Neural cell (in vitro differentiated cells): ENCODE results near the gene SLC25A34.

ENCODE experiments used
- EP300 ChIP-seq: fragments of 450-650 bp; conservative IDR thresholded peaks from 2 replicates; pipeline ENCODE4 v1.6.1; 2014; ENCODE audit warnings: antibody characterized with exemption, mild to moderate bottlenecking, moderate library complexity; ENCODE audit not compliant: poor library complexity, severe bottlenecking
- EZH2 ChIP-seq: fragments of 200-600, 300-800 bp; shearing (Covaris generic), sonication (generic); IDR thresholded peaks from 2 replicates; pipeline ENCODE4 v1.6.1; 2014; ENCODE audit warnings: antibody characterized with exemption, low read length, borderline replicate concordance, mild to moderate bottlenecking; ENCODE audit not compliant: insufficient read depth, poor library complexity, severe bottlenecking
- MXI1 ChIP-seq: fragments of 450-650 bp; conservative IDR thresholded peaks from 2 replicates; pipeline ENCODE4 v1.6.1; 2014; ENCODE audit warnings: antibody characterized with exemption, mild to moderate bottlenecking; ENCODE audit not compliant: poor library complexity, severe bottlenecking
- POLR2AphosphoS5 ChIP-seq: IDR thresholded peaks from 2 replicates; pipeline ENCODE4 v1.6.1; 2012
- RAD21 ChIP-seq: fragments of 450-650 bp; conservative IDR thresholded peaks from 2 replicates; pipeline ENCODE4 v1.6.1; 2014; ENCODE audit warnings: antibody characterized with exemption, mild to moderate bottlenecking, moderate library complexity
- REST ChIP-seq: IDR thresholded peaks from 2 replicates; pipeline ENCODE4 v1.6.1; 2012; ENCODE audit warnings: borderline replicate concordance
- SMC3 ChIP-seq: fragments of 450-650 bp; conservative IDR thresholded peaks from 2 replicates; pipeline ENCODE4 v1.6.1; 2014; ENCODE audit warnings: antibody characterized with exemption, mild to moderate bottlenecking, moderate library complexity; ENCODE audit not compliant: poor library complexity
- TAF1 ChIP-seq: IDR thresholded peaks from 2 replicates; pipeline ENCODE4 v1.6.1; 2012; ENCODE audit warnings: low read depth
- TF ChIP-seq, protein P1 (sequence below): fragments of 450-650 bp; IDR thresholded peaks from 2 replicates; pipeline ENCODE4 v1.5.1; 2014; ENCODE audit warnings: antibody characterized with exemption, mild to moderate bottlenecking, moderate library complexity; ENCODE audit not compliant: poor library complexity, severe bottlenecking

DNA sequence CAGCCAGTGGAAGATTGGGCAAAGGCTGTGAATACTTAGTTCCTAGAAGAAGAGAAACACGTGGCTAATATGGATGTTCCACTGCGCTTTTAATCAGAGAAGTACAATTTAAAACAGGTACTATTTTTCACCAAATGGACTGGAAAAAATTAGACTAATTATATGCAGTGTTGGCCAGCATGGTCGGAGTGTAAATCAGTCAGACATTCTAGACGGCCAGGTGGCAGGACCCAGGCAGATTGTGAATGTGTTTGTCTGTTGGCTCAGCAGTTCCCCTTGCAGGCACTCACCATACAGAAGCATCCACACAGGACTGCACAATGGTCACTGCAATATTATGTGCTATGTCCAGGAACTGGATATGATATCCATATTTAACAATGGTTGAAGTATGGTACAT, 23.9 kb upstream of the SLC25A34 start:
- TF ChIP-seq EZH2 (no peak), TAF1 (no peak), EP300 (no peak), POLR2AphosphoS5 (no peak), RAD21 (no peak), SMC3 (no peak), MXI1 (no peak), REST (no peak)
- TF ChIP-seq, protein P1, sequence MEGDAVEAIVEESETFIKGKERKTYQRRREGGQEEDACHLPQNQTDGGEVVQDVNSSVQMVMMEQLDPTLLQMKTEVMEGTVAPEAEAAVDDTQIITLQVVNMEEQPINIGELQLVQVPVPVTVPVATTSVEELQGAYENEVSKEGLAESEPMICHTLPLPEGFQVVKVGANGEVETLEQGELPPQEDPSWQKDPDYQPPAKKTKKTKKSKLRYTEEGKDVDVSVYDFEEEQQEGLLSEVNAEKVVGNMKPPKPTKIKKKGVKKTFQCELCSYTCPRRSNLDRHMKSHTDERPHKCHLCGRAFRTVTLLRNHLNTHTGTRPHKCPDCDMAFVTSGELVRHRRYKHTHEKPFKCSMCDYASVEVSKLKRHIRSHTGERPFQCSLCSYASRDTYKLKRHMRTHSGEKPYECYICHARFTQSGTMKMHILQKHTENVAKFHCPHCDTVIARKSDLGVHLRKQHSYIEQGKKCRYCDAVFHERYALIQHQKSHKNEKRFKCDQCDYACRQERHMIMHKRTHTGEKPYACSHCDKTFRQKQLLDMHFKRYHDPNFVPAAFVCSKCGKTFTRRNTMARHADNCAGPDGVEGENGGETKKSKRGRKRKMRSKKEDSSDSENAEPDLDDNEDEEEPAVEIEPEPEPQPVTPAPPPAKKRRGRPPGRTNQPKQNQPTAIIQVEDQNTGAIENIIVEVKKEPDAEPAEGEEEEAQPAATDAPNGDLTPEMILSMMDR: no peak
